ENCODE results near the gene PBX4.
A peak's percentile ranks its signal among the peaks of the same experiment; 100 is the strongest.
"Not testable (repeated sequence)": the region's sequence is repeated elsewhere in the genome, so short reads cannot be mapped to it uniquely, and the experiment has no call there.

Gene PBX4

GRCh38 chr19:19618219-19619051, at the start of gene PBX4:
Gene PBX4, minus strand, starts transcription at chr19:19618687. Its CDS starts 58 bp downstream, at chr19:19618629.
- DNase-seq = peak; percentile 99

- not testable (repeated sequence) for DNase-seq
Measured at GRCh38 chr19:19665420-19665948, 47.0 kb upstream of the PBX4 start.

- peak; percentile 97 to 99 for DNase-seq
Measured at GRCh38 chr19:19663256-19664120, 45.0 kb upstream of the PBX4 start, which contains the start of gene ATP13A1. Gene ATP13A1, minus strand, starts transcription at chr19:19663676. Its CDS starts 10 bp downstream, at chr19:19663666.

- no peak for DNase-seq
Measured at GRCh38 chr19:19662871-19663255, 44.4 kb upstream of the PBX4 start.

GRCh38 chr19:19662344-19662743, 43.9 kb upstream of the PBX4 start:
- no peak for DNase-seq

- peak; percentile 71 for DNase-seq
Measured at GRCh38 chr19:19661675-19662251, 43.3 kb upstream of the PBX4 start.

- no peak for DNase-seq
Measured at GRCh38 chr19:19661141-19661674, 42.7 kb upstream of the PBX4 start.

GRCh38 chr19:19659646-19660245, 41.3 kb upstream of the PBX4 start:
- no peak for DNase-seq

- DNase-seq = no peak
Measured at GRCh38 chr19:19657397-19657783, 38.9 kb upstream of the PBX4 start.

GRCh38 chr19:19656451-19657396, 38.2 kb upstream of the PBX4 start:
- DNase-seq = no peak

- DNase-seq = no peak
Measured at GRCh38 chr19:19655641-19656343, 37.3 kb upstream of the PBX4 start.

- DNase-seq = no peak
Measured at GRCh38 chr19:19655051-19655594, 36.6 kb upstream of the PBX4 start.

- no peak for DNase-seq
Measured at GRCh38 chr19:19654441-19654840, 36.0 kb upstream of the PBX4 start.

GRCh38 chr19:19653597-19654147, 35.2 kb upstream of the PBX4 start:
- DNase-seq = no peak

- DNase-seq = no peak
Measured at GRCh38 chr19:19652482-19653295, 34.2 kb upstream of the PBX4 start.

GRCh38 chr19:19651076-19651475, 32.6 kb upstream of the PBX4 start:
- DNase-seq = no peak

GRCh38 chr19:19650331-19650730, 31.8 kb upstream of the PBX4 start:
- DNase-seq = no peak

GRCh38 chr19:19649580-19649995, 31.1 kb upstream of the PBX4 start:
- DNase-seq = no peak

GRCh38 chr19:19649155-19649554, 30.7 kb upstream of the PBX4 start:
- DNase-seq = no peak

Measured in CD4-positive, alpha-beta T cell treated with Interleukin-1 beta for 1 hour (primary cell).